ENCODE data around the gene KCNC4. TPM values are rescaled to one million over a fixed set of nuclear protein-coding genes. Genes with fewer than 3 reads are reported as not detected.

Gene KCNC4
- polyA plus RNA-seq, 3 donors from 2014 or later = 0.18 to 0.48 (median 0.47) TPM

GRCh38 chr1:110197905-110198629 lies 12.0 kb upstream of the KCNC4 start:
- Mint-ChIP-seq H3K4me1 (peaks cover 2 to 3% of the 10 kb centered on the region in 2 donors), H3K27me3 (ENCODE audit: low read depth in 3 of 3) (no peaks in the 10 kb centered on the region), H3K36me3 (no peaks in the 10 kb centered on the region), H3K4me3 (no peak overlapping the region), H3K27ac (no peak overlapping the region), H3K9me3 (no peaks in the 10 kb centered on the region)
- no peak for DNase-seq

- Mint-ChIP-seq H3K4me3 (no peak overlapping the region), H3K36me3 (no peaks in the 10 kb centered on the region), H3K27me3 (ENCODE audit: low read depth in 3 of 3) (no peaks in the 10 kb centered on the region), H3K9me3 (no peaks in the 10 kb centered on the region), H3K4me1 (peaks cover 5 to 7% of the 10 kb centered on the region in 2 donors), H3K27ac (no peak overlapping the region)
- no peak for DNase-seq
Observed at GRCh38 chr1:110198746-110199145, 11.4 kb upstream of the KCNC4 start.

GRCh38 chr1:110200190-110200589 lies 9.9 kb upstream of the KCNC4 start:
- no peak overlapping the region for H3K27ac Mint-ChIP-seq

GRCh38 chr1:110200666-110201065 lies 9.4 kb upstream of the KCNC4 start:
- H3K4me3 Mint-ChIP-seq = no peak overlapping the region
- no peaks in the 10 kb centered on the region for H3K9me3 Mint-ChIP-seq
- peaks cover 5 to 7% of the 10 kb centered on the region in 2 donors for H3K4me1 Mint-ChIP-seq
- H3K27ac Mint-ChIP-seq = no peak overlapping the region
- no peak for DNase-seq
- H3K27me3 Mint-ChIP-seq (ENCODE audit: low read depth in 3 of 3) = no peaks in the 10 kb centered on the region
- H3K36me3 Mint-ChIP-seq = no peaks in the 10 kb centered on the region

More at GRCh38 chr1:110200190-110200589, 9.9 kb upstream of the KCNC4 start:
- DNase-seq = no peak
- H3K4me1 Mint-ChIP-seq = peaks cover 5 to 7% of the 10 kb centered on the region in 2 donors
- H3K36me3 Mint-ChIP-seq = no peaks in the 10 kb centered on the region
- no peaks in the 10 kb centered on the region for H3K27me3 Mint-ChIP-seq (ENCODE audit: low read depth in 3 of 3)
- no peak overlapping the region for H3K4me3 Mint-ChIP-seq
- H3K9me3 Mint-ChIP-seq = no peaks in the 10 kb centered on the region

- no peaks in the 10 kb centered on the region for H3K9me3 Mint-ChIP-seq
- H3K36me3 Mint-ChIP-seq = no peaks in the 10 kb centered on the region
- H3K27me3 Mint-ChIP-seq (ENCODE audit: low read depth in 3 of 3) = no peaks in the 10 kb centered on the region
- DNase-seq = no peak
- H3K27ac Mint-ChIP-seq = no peak overlapping the region
- H3K4me1 Mint-ChIP-seq = peaks cover 5 to 7% of the 10 kb centered on the region in 2 donors
- H3K4me3 Mint-ChIP-seq = no peak overlapping the region
Observed at GRCh38 chr1:110201157-110201825, 8.8 kb upstream of the KCNC4 start.

- Mint-ChIP-seq H3K36me3 (no peaks in the 10 kb centered on the region), H3K27ac (peak overlapping the region in 4 of 6 donors; percentile 34 to 67 (median 40)), H3K9me3 (no peaks in the 10 kb centered on the region), H3K27me3 (ENCODE audit: low read depth in 3 of 3) (peaks cover 0 to 3% (median 0%) of the 10 kb centered on the region in 3 donors), H3K4me3 (no peak overlapping the region), H3K4me1 (peaks cover 9 to 12% of the 10 kb centered on the region in 2 donors)
- peak; percentile 61 to 70 (median 63) for DNase-seq
Observed at GRCh38 chr1:110203021-110203661, 7.0 kb upstream of the KCNC4 start.

- no peak for DNase-seq
Observed at GRCh38 chr1:110205156-110205555, 5.0 kb upstream of the KCNC4 start.

GRCh38 chr1:110205591-110206155 lies 4.4 kb upstream of the KCNC4 start:
- Mint-ChIP-seq H3K27me3 (ENCODE audit: low read depth in 3 of 3) (peaks cover 3 to 7% (median 4%) of the 10 kb centered on the region in 3 donors), H3K36me3 (no peaks in the 10 kb centered on the region), H3K27ac (no peak overlapping the region), H3K4me1 (peaks cover 15 to 22% of the 10 kb centered on the region in 2 donors), H3K9me3 (no peaks in the 10 kb centered on the region), H3K4me3 (no peak overlapping the region)
- no peak for DNase-seq

More at GRCh38 chr1:110205156-110205555, 5.0 kb upstream of the KCNC4 start:
- Mint-ChIP-seq H3K4me1 (peaks cover 15 to 22% of the 10 kb centered on the region in 2 donors), H3K36me3 (no peaks in the 10 kb centered on the region), H3K9me3 (no peaks in the 10 kb centered on the region), H3K27me3 (ENCODE audit: low read depth in 3 of 3) (peaks cover 3 to 7% (median 4%) of the 10 kb centered on the region in 3 donors), H3K27ac (no peak overlapping the region), H3K4me3 (no peak overlapping the region)

GRCh38 chr1:110206261-110206920 lies 3.7 kb upstream of the KCNC4 start:
- peaks cover 4 to 11% (median 7%) of the 10 kb centered on the region in 3 donors for H3K27me3 Mint-ChIP-seq (ENCODE audit: low read depth in 3 of 3)
- H3K4me1 Mint-ChIP-seq = peaks cover 20 to 22% of the 10 kb centered on the region in 2 donors
- no peaks in the 10 kb centered on the region for H3K36me3 Mint-ChIP-seq
- no peak for DNase-seq
- H3K4me3 Mint-ChIP-seq = no peak overlapping the region
- no peak overlapping the region for H3K27ac Mint-ChIP-seq
- H3K9me3 Mint-ChIP-seq = no peaks in the 10 kb centered on the region

GRCh38 chr1:110207831-110208230 lies 2.3 kb upstream of the KCNC4 start:
- no peaks in the 10 kb centered on the region for H3K9me3 Mint-ChIP-seq
- H3K36me3 Mint-ChIP-seq = no peaks in the 10 kb centered on the region
- H3K27ac Mint-ChIP-seq = peak overlapping the region in 3 of 6 donors; percentile 49 to 76 (median 51)
- H3K4me1 Mint-ChIP-seq = peaks cover 24 to 26% of the 10 kb centered on the region in 2 donors
- DNase-seq = peak; percentile 51 to 65 (median 61)
- H3K4me3 Mint-ChIP-seq = no peak overlapping the region
- H3K27me3 Mint-ChIP-seq (ENCODE audit: low read depth in 3 of 3) = peaks cover 4 to 15% (median 7%) of the 10 kb centered on the region in 3 donors

GRCh38 chr1:110208916-110209645 lies 1.0 kb upstream of the KCNC4 start:
- Mint-ChIP-seq H3K9me3 (peaks cover 0 to 1% (median 0%) of the 10 kb centered on the region in 6 donors), H3K4me1 (peaks cover 19 to 20% of the 10 kb centered on the region in 2 donors), H3K27me3 (ENCODE audit: low read depth in 3 of 3) (peaks cover 7 to 15% (median 10%) of the 10 kb centered on the region in 3 donors), H3K4me3 (peak overlapping the region; percentile 78 to 90 (median 88)), H3K27ac (peak overlapping the region; percentile 85 to 94 (median 89)), H3K36me3 (no peaks in the 10 kb centered on the region)
- DNase-seq = no peak

- H3K4me3 Mint-ChIP-seq = peak overlapping the region; percentile 76 to 88 (median 86)
- peaks cover 0 to 1% (median 0%) of the 10 kb centered on the region in 6 donors for H3K9me3 Mint-ChIP-seq
- H3K27ac Mint-ChIP-seq = peak overlapping the region in 5 of 6 donors; percentile 64 to 82 (median 71)
- peak; percentile 53 to 63 (median 53) for DNase-seq
- peaks cover 8 to 15% (median 10%) of the 10 kb centered on the region in 3 donors for H3K27me3 Mint-ChIP-seq (ENCODE audit: low read depth in 3 of 3)
- H3K36me3 Mint-ChIP-seq = no peaks in the 10 kb centered on the region
- peaks cover 19 to 20% of the 10 kb centered on the region in 2 donors for H3K4me1 Mint-ChIP-seq
Observed at GRCh38 chr1:110210604-110211495, 736 bp downstream of the KCNC4 start.
